GM19238 (cell line): ENCODE results near the gene CD2AP.
"Not testable (repeated sequence)": the region's sequence is repeated elsewhere in the genome, so short reads cannot be mapped to it uniquely, and the experiment has no call there.

Source experiments
- DNase-seq: peaks from one replicate; pipeline ENCODE4 v3.0.0; 2011; ENCODE audit warnings: low spot score; ENCODE audit not compliant: insufficient read length

Gene CD2AP

GRCh38 chr6:47566602-47567001 lies 89.0 kb downstream of the CD2AP start:
- not testable (repeated sequence) for DNase-seq

- DNase-seq = no peak
These were observed 90.0 kb downstream of the CD2AP start for GRCh38 chr6:47567586-47567985.

- no peak for DNase-seq
These were observed 93.9 kb downstream of the CD2AP start for GRCh38 chr6:47571488-47571887.

- no peak for DNase-seq
These were observed 95.5 kb downstream of the CD2AP start for GRCh38 chr6:47573109-47573508.

GRCh38 chr6:47574789-47575188 lies 97.2 kb downstream of the CD2AP start:
- no peak for DNase-seq

GRCh38 chr6:47579040-47579439 lies 101.5 kb downstream of the CD2AP start:
- DNase-seq = no peak

- no peak for DNase-seq
These were observed 104.0 kb downstream of the CD2AP start for GRCh38 chr6:47581591-47581990.

GRCh38 chr6:47587493-47587892 lies 109.9 kb downstream of the CD2AP start:
- no peak for DNase-seq

- DNase-seq = no peak
These were observed 114.7 kb downstream of the CD2AP start for GRCh38 chr6:47592131-47592840.

- DNase-seq = no peak
These were observed 116.4 kb downstream of the CD2AP start for GRCh38 chr6:47593979-47594378.

GRCh38 chr6:47595785-47596184 lies 118.2 kb downstream of the CD2AP start:
- no peak for DNase-seq

GRCh38 chr6:47598367-47598766 lies 120.8 kb downstream of the CD2AP start:
- no peak for DNase-seq

- DNase-seq = no peak
These were observed 121.9 kb downstream of the CD2AP start for GRCh38 chr6:47599512-47599911.

GRCh38 chr6:47603227-47603626 lies 125.6 kb downstream of the CD2AP start:
- DNase-seq = no peak

- no peak for DNase-seq
These were observed 126.4 kb downstream of the CD2AP start for GRCh38 chr6:47603995-47604394.

GRCh38 chr6:47621838-47622449 lies 144.4 kb downstream of the CD2AP start:
- no peak for DNase-seq

- DNase-seq = no peak
These were observed 149.2 kb downstream of the CD2AP start for GRCh38 chr6:47626782-47627181.

- DNase-seq = no peak
These were observed 151.1 kb downstream of the CD2AP start for GRCh38 chr6:47628448-47629272.

GRCh38 chr6:47629954-47630353 lies 152.4 kb downstream of the CD2AP start:
- no peak for DNase-seq

GRCh38 chr6:47630587-47630986 lies 153.0 kb downstream of the CD2AP start:
- no peak for DNase-seq

- DNase-seq = peak; percentile 4
These were observed 153.7 kb downstream of the CD2AP start for GRCh38 chr6:47631269-47631772.

GRCh38 chr6:47631797-47632196 lies 154.2 kb downstream of the CD2AP start:
- no peak for DNase-seq
